ENCODE measurements around the gene KPNA4.

KPNA4 gene

GRCh38 chr3:160554980-160555379 is 10.4 kb downstream of the KPNA4 start:
- ATAC-seq, result no peak
- no peak for TF ChIP-seq SNAI2 (CRISPR knock-in tag; IDR thresholded peaks at IDR 0.05)
- no peak for TF ChIP-seq CSDC2 (CRISPR knock-in tag; IDR thresholded peaks at IDR 0.05)
- TF ChIP-seq RARB (CRISPR knock-in tag; IDR thresholded peaks at IDR 0.05), result no peak
- TF ChIP-seq, protein P1, sequence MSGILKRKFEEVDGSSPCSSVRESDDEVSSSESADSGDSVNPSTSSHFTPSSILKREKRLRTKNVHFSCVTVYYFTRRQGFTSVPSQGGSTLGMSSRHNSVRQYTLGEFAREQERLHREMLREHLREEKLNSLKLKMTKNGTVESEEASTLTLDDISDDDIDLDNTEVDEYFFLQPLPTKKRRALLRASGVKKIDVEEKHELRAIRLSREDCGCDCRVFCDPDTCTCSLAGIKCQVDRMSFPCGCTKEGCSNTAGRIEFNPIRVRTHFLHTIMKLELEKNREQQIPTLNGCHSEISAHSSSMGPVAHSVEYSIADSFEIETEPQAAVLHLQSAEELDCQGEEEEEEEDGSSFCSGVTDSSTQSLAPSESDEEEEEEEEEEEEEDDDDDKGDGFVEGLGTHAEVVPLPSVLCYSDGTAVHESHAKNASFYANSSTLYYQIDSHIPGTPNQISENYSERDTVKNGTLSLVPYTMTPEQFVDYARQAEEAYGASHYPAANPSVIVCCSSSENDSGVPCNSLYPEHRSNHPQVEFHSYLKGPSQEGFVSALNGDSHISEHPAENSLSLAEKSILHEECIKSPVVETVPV (CRISPR knock-in tag; IDR thresholded peaks at IDR 0.05), result no peak
- no peak for TF ChIP-seq ZC3H10 (CRISPR knock-in tag; IDR thresholded peaks at IDR 0.05)

DNA sequence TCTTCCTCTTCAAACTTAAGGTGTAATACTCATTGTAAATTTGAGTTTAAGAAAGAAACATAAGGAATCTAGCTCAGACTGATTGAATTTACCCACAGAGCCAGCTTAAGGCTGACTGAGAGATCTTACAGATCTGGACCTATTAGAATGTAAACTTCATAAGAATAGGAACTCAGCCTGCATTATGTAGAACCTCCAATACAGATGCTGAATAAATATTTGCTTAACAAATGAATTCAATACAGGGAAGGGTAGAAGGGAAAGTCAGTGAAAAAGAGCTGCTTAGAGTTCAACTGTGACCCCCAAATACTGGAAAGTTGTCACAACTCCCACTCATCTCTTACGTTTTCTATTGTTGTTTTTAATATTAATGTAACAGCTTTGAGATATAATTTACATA is 11.5 kb downstream of the KPNA4 start:
- TF ChIP-seq ISL1 (CRISPR knock-in tag; IDR thresholded peaks at IDR 0.05), result no peak
- ATAC-seq, result no peak

DNA sequence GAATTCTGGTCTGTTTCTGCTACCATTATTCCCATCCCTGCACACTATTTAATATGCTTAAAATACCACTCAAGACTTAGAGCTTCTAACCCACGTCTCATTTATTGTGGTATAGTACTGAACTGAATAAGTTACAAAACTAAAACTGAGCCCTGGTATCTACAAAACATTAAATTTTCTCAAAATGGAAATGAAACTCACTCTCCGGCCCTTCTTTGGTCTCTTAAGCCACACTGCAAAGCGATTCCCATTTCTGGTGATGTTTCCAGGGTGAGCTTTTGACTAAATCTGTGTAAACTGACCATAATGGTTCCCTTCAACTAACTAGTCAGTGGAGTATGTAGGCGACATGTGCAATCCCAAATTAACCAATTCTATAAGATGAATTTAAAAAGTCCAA is 18.6 kb downstream of the KPNA4 start:
- ATAC-seq, result no peak
- TF ChIP-seq ZNF70 (CRISPR knock-in tag; IDR thresholded peaks at IDR 0.05), result no peak
- TF ChIP-seq TOX (CRISPR knock-in tag; IDR thresholded peaks at IDR 0.05; ENCODE audit: borderline replicate concordance), result no peak
- TF ChIP-seq RARB (CRISPR knock-in tag; IDR thresholded peaks at IDR 0.05), result no peak
- no peak for TF ChIP-seq CSDC2 (CRISPR knock-in tag; IDR thresholded peaks at IDR 0.05)
- TF ChIP-seq ZC3H10 (CRISPR knock-in tag; IDR thresholded peaks at IDR 0.05), result no peak
- TF ChIP-seq PPARA (CRISPR knock-in tag; IDR thresholded peaks at IDR 0.05; ENCODE audit: borderline replicate concordance), result no peak
- TF ChIP-seq BACH2 (CRISPR knock-in tag; IDR thresholded peaks at IDR 0.05; ENCODE audit: borderline replicate concordance), result no peak

GRCh38 chr3:160545504-160545871 is 19.9 kb downstream of the KPNA4 start:
- ATAC-seq, result no peak; the same call in 2 of the 3 replicates
- no peak for TF ChIP-seq CREB5 (CRISPR knock-in tag; IDR thresholded peaks at IDR 0.05; ENCODE audit: low read depth)
- TF ChIP-seq ZNF565 (CRISPR knock-in tag; conservative IDR thresholded peaks at IDR 0.05; ENCODE audit: low read depth), result no peak
- TF ChIP-seq BACH2 (CRISPR knock-in tag; IDR thresholded peaks at IDR 0.05; ENCODE audit: borderline replicate concordance), result no peak
- TF ChIP-seq, protein P1 (CRISPR knock-in tag; IDR thresholded peaks at IDR 0.05), result no peak
- TF ChIP-seq, protein P2, sequence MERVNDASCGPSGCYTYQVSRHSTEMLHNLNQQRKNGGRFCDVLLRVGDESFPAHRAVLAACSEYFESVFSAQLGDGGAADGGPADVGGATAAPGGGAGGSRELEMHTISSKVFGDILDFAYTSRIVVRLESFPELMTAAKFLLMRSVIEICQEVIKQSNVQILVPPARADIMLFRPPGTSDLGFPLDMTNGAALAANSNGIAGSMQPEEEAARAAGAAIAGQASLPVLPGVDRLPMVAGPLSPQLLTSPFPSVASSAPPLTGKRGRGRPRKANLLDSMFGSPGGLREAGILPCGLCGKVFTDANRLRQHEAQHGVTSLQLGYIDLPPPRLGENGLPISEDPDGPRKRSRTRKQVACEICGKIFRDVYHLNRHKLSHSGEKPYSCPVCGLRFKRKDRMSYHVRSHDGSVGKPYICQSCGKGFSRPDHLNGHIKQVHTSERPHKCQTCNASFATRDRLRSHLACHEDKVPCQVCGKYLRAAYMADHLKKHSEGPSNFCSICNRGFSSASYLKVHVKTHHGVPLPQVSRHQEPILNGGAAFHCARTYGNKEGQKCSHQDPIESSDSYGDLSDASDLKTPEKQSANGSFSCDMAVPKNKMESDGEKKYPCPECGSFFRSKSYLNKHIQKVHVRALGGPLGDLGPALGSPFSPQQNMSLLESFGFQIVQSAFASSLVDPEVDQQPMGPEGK (CRISPR knock-in tag; IDR thresholded peaks at IDR 0.05; ENCODE audit: borderline replicate concordance), result no peak
- TF ChIP-seq ZFP30 (CRISPR knock-in tag; IDR thresholded peaks at IDR 0.05), result no peak
- TF ChIP-seq ZC3H10 (CRISPR knock-in tag; IDR thresholded peaks at IDR 0.05), result no peak
- TF ChIP-seq TCF4 (CRISPR knock-in tag; IDR thresholded peaks at IDR 0.05; ENCODE audit: borderline replicate concordance), result no peak
- no peak for TF ChIP-seq ISL1 (CRISPR knock-in tag; IDR thresholded peaks at IDR 0.05)
- no peak for TF ChIP-seq SNAI2 (CRISPR knock-in tag; IDR thresholded peaks at IDR 0.05)
- TF ChIP-seq ARNTL (CRISPR knock-in tag; IDR thresholded peaks at IDR 0.05; ENCODE audit: borderline replicate concordance, low read depth), result no peak
- TF ChIP-seq RARB (CRISPR knock-in tag; IDR thresholded peaks at IDR 0.05), result no peak

DNA sequence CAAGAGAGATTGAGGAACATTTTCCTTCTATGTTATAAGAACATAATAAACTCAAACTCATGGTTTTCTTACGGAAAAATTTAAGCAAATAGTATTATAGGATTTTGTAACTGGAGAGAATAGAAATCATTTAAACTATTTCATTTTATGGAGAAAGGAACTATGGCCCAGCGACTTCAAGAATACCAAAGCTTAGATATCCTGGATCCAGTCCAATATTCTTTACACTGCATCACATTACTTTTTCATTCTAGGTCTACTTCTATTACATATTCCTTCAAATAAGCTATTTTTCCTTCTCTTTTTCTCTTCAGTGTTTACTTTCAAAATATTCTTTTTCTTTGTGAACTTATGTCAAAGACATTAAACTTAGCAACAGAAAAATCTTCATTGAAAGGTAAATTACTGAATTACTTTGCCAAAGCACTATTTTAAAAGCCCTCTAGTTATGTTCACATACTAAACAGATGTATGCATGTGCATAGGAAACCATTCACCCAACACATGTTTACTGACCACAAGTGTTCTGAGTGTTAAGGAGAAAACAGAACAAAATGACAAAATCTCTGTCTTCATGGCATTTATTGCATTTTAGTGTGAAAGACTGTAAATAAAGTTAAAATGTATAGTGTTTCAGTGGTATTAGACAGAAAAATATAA is 20.4 kb downstream of the KPNA4 start:
- no peak for TF ChIP-seq BACH2 (CRISPR knock-in tag; IDR thresholded peaks at IDR 0.05; ENCODE audit: borderline replicate concordance)
- TF ChIP-seq TSHZ2 (CRISPR knock-in tag; IDR thresholded peaks at IDR 0.05), result no peak
- ATAC-seq, result no peak

Measured in SK-N-SH treated with all-trans-retinoic acid at 6 μM for 48 hours (cell line).